Nucleus accumbens (tissue), 56 donors: Measurements from ENCODE around the gene MPV17L2.
A peak's percentile ranks its signal among the peaks of the same experiment; 100 is the strongest.

Experiments used
- DNase-seq, 56 donors: peaks; one replicate each; lab custom pipeline; 2025; lab: John Stamatoyannopoulos, UW

Gene MPV17L2

GRCh38 chr19:18185538-18185937 is 7.5 kb upstream of the MPV17L2 start:
- DNase-seq: no peak

DNA sequence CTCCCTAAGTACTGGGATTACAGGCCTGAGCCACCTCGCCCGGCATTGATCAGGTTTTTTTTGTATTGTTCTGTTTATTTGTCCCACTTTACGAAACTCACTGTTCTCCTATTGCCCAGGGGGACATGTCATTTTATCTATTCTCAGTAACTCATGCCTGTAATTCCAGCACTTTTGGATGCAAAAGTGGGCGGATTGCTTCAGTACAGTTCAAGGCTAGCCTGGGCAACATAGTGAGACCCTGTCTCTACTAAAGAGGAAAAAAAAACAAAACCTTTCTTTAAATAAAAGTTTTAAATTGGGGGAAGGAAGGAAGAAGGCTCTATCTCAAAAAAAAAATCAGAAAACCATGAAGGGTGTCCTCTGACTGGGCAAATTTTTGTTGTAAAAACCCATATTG is 2.7 kb upstream of the MPV17L2 start:
- DNase-seq: no peak

- peak in 1 of 56 donors; percentile 11 for DNase-seq
Observed at GRCh38 chr19:18191640-18192062, 1.4 kb upstream of the MPV17L2 start.

GRCh38 chr19:18193388-18194180 is 566 bp downstream of the MPV17L2 start:
- DNase-seq: peak in 2 of 56 donors; percentile 48 to 68

- DNase-seq: no peak
Observed at GRCh38 chr19:18194181-18194530, 1.1 kb downstream of the MPV17L2 start.

GRCh38 chr19:18194554-18195238 is 1.7 kb downstream of the MPV17L2 start:
- peak in 7 of 56 donors; percentile 10 to 34 (median 13) for DNase-seq

DNA sequence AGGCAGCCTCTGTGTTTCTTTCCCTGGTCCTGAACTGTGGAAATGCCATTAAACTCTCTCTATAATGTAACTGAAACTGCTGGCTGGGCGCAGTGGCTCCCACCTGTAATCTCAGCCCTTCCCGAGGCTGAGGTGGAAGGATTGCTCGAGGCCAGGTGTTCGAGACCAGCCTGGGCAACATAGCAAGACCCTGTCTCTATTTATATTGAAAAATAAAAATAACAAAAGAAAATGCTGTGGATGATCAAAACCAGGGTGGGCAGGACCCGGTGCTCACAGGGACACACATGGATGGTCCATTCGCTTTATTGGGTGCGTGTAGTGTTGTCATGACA is 3.5 kb downstream of the MPV17L2 start:
- no peak for DNase-seq

DNA sequence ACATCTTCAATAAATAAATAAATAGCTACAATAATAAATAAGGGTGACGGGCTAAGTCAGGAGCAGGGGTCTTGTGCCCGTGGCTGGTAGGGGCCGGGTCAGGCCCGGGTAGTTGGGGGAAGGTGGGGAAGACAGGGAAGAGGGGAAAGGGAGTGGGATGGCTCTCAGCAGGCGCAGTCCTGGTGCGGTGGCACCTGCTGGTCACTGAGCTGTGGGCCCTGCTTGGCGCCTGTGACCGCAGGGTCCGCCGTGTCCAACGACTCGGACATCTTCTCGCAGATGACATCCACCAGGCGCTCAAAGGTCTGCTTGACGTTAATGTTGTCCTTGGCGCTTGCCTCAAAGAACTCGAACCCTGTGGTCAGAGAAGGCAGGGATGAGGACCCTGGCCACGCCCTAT is 4.3 kb downstream of the MPV17L2 start:
- no peak for DNase-seq

- DNase-seq: no peak
Observed at GRCh38 chr19:18197941-18198340, 4.9 kb downstream of the MPV17L2 start.

DNA sequence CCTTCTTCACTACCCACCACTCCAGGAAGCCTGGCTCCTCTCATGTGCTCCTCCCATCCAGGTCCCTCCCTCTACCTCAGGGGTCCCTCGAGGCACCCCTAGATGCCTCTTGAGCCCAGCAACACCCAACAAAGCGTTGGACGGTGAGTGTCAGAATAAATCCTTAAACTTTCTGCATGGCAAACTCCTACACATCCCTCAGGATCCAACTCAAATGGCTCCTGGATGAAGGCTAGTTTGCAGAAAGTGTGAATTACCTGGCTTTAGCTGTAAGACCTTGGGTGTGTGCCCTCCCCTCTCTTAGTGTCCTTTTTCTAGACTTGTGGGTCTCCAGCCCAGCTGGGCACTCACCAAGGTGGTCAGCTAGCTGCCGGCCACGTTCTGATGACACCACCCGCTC is 5.4 kb downstream of the MPV17L2 start:
- DNase-seq: no peak

GRCh38 chr19:18202397-18202777 is 9.4 kb downstream of the MPV17L2 start:
- DNase-seq: peak in 5 of 56 donors; percentile 29 to 46 (median 41)

DNA sequence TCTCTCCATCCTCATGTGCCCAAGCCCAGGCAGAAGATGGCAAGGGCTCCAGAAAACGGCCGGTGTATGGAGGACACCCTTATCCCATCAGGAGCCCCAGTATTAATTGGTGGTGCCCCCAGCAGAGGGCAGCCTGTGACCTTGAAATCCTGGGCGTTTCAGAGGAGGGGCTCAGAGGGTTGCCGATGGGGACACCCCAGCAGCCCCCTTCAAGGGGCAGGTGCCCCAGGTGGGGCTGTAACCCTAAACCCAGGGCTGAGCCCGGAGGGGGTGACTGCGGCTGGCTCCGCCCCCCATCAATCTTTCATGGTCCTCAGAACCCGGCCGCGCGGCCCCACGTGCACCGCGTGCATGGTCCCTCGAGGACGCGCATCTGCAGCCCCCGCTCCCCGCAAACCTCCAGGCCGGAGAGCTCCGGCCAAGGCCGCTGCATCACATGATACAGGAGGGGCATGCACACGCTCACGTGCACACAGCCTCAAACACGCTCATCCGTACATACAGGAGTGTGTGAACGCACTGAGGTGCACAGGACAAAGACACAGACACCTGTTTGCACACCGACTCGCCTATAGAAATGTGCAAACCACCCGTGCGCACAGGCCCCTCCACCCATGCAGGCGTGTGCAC is 9.9 kb downstream of the MPV17L2 start:
- peak in 41 of 56 donors; percentile 15 to 75 (median 43) for DNase-seq

- DNase-seq: peak in 34 of 56 donors; percentile 37 to 84 (median 68)
Observed at GRCh38 chr19:18203408-18203862, 10.4 kb downstream of the MPV17L2 start.

- peak; percentile 78 to 100 (median 100) for DNase-seq
Observed at GRCh38 chr19:18203863-18204393, 10.9 kb downstream of the MPV17L2 start, which contains the start of gene RAB3A. RAB3A (minus strand) TSS chr19:18204042; CDS start chr19:18202740, 1,302 bp downstream.

- peak in 22 of 56 donors; percentile 25 to 74 (median 56) for DNase-seq
Observed at GRCh38 chr19:18204394-18205199, 11.6 kb downstream of the MPV17L2 start.

- DNase-seq: peak in 50 of 56 donors; percentile 24 to 82 (median 60)
Observed at GRCh38 chr19:18205200-18205892, 12.3 kb downstream of the MPV17L2 start.

GRCh38 chr19:18206018-18206417 is 13.0 kb downstream of the MPV17L2 start:
- DNase-seq: no peak

DNA sequence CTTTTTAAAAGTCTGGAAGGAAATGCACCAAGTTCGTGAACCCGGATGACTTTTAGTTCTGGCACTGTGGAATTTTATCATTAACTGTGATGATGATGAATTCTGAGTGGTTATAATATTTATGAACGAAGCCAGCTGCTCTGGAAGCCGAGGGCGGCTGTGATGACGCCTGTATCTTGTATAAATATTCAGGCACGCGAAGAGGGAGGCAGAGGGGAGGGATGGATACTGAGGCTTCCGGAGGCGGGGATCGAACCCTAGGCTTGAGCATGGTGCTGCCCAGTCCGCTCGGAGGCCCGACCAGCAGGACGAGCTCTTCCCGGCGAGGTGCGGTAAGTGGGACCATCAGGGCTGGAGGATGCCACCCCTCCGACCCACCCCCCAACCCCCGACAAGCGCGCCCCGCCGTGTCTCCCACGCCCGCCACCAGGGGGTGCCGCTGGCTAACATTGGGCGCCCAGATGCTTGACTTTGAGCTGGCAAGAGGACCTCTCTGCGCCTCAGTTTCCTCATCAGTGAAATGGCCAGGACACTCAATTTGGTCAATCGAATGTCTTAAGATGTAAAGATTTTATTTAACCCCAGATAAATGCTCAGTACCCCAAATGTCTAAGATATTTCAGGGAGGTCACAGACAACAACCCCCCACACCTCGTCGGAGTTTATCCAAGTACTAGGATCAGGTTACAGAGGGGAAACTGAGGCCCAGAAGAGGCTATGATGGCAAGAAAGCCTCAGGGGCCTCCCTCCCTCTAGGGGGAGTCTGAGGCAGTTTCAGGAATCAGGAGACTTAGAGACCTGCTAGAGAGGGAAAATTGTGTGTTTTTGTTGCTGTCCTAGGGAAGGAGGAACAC is 15.3 kb downstream of the MPV17L2 start:
- DNase-seq: peak in 23 of 56 donors; percentile 14 to 62 (median 33)
